Activated CD4-positive, alpha-beta T cell treated with anti-CD3 and anti-CD28 coated beads, Interleukin-2, amount 50 U/mL, for 1 hour (primary cell): ENCODE measurements around the gene PHF5A.
A peak's percentile ranks its signal among the peaks of the same experiment; 100 is the strongest.
"Not testable (repeated sequence)": the region's sequence is repeated elsewhere in the genome, so short reads cannot be mapped to it uniquely, and the experiment has no call there.

Experiments
- DNase-seq: peaks from one replicate; pipeline ENCODE4 v3.0.0-alpha.2; 2020

Gene PHF5A

GRCh38 chr22:41487037-41487935 is 18.8 kb upstream of the PHF5A start:
- no peak for DNase-seq

GRCh38 chr22:41485033-41485432 is 16.5 kb upstream of the PHF5A start:
- DNase-seq, result no peak

- DNase-seq, result no peak
Observed at GRCh38 chr22:41482319-41482935, 13.9 kb upstream of the PHF5A start.

DNA sequence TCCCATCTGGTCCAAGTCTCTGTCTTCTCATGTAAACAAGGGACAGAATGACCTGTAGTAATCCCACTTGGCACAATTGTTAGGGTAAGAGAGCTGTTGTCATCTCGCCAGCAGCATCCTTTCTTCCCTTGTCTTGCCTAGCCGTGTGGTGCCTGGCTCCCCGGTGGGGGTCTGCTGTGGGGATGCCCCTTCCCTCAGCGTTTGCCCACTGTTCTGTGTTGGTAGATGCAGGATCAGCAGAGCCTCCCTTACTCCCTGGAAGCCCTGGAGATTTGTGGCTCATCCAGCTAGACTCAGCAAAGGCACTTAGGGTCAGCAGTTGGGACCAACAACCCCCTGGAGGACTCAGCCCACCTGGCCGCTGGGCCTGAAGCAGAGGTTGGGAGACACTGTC is 13.4 kb upstream of the PHF5A start:
- no peak for DNase-seq

DNA sequence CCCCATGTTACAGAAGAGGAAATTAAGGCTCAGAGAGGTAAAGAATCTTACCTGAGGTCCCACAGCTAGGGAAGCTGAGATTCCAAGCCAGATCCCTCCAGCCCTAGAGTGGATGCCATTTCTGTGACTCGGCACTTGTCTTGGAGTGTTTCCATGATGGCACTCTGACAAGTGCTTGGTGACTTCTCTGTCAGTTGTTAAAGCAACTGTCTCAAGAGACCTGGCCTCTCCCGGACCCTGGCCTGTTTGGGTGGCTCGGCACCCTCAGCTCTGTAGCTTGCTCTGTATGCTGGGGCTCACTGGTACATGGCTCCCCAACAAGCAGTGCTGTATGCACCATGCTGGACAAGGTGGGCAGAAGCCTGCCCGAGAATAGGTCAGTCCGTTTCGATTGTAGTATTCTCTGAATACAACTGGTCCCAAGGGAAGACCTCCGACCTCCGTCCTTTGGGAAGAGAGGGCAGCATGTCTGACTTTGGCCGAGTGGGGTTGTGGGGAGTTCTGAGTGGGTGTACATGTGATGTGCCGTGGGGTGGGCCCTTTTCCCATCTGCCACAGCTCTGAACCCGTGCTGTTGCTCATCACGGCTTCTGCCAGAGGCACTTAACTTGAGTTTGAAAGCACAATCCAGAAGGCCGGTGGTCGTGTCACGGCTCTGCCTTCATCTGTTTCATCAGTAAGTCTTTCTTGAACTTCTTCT is 12.8 kb upstream of the PHF5A start:
- no peak for DNase-seq

GRCh38 chr22:41480397-41480735 is 11.9 kb upstream of the PHF5A start:
- no peak for DNase-seq

DNA sequence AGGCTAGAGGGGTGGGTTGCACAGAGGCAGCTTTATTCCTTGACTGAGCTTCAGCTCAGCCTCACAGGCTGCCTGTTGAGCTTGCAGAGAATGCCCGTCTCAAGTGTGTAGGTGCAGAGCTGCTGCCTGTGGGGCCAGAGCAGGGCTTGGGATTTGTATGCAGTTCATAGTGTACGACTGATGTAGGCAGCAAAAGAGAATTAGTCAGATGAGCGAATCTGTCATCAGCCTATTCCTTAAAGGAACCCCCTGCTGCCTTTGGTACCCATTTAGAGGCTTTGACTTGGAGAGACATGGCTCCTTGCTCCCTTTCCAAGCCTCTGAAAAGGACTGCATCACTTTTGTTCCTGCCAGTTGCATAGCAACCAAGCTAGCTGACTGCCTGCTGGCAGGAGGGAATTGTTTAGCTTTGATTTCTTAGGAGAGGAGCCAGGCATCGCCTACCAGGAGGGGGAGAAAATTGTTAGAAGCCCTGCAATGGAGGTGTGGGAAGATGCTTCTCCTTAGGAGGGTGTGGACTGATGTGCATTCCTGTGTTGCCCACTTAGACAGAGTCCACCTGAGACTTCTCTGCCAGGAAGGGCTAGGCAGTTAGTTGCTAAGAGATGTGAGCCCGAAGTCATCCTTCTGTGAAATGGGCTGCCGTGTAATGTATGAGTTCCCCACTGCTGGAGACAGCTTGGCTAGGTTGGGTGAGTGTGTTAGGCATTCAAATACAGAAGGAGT is 11.3 kb upstream of the PHF5A start:
- DNase-seq, result no peak

DNA sequence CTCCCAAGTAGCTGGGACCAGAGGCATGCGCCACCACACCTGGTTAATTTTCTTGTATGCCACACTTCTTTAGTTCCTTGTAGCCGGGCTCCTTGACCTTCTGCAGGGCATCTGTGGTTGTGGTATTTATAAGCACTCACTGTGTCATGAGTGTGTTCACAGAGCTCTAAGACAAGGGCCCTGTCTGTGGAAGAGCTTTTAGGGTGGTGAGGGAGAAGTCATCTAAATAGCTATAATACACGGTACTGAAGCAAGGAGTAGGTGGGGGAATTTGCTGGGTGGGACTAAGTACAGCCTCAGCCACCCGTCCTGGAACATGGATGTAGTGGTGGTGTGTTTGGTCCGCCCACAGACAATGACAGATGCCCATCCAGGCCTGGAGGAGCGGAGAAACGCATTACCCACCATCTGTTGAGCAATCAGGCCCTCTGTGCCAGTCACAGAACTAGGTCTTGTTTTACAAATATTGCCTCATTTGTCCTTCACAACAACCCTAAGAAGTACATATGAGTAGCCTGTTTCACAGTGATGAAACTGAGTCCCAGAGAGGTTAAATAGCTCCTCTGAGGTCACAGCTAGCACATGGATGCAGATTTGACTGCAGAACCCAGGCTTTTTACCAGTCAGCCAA is 10.5 kb upstream of the PHF5A start:
- no peak for DNase-seq

DNA sequence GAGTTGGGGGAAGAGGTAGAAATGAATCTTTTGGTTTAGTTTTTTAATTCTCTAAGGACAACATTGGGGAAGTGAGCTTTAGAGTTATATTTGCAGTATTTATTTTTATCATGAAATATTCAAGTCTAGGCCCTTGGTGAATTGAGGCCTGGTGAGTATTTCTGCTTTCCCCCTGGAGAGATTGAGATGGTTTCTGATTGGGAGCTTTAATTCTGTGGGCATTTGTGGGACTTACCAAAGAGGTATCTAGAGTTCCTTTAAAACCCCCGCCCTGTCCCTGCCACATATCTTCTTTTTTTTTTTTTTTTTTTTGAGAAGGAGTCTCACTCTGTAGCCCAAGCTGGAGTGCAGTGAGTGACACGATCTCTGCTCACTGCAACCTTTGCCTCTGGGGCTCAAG is 10.0 kb upstream of the PHF5A start:
- DNase-seq, result no peak

DNA sequence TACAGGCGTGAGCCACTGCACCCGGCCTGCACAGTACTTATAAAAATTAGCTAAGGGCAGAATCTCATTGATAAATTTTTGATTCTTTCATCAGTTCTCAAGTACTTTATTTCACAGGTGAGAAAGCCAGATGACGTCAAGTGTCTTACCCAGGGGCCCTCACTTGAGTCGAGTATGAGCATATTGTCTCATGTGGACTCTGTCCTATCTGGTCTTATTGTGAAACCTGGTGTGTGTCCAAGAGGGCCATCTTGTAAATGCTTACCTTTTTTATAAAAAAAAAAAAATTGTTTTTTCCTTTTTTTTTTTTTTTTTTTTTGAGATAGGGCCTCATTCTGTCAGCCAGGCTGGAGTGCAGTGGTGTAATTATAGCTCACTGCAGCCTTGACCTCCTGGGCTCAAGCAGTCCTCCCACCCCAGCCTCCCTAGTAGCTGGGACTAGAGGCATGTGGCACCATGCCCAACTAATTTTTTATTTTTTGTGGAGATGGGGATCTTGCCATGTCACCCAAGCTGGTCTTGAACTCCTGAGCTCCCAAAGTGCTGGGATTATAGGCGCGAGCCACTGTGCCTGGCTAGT is 6.5 kb upstream of the PHF5A start:
- DNase-seq, result no peak

- no peak for DNase-seq
Observed at GRCh38 chr22:41471568-41471967, 3.1 kb upstream of the PHF5A start.

GRCh38 chr22:41470886-41471285 is 2.4 kb upstream of the PHF5A start:
- no peak for DNase-seq

DNA sequence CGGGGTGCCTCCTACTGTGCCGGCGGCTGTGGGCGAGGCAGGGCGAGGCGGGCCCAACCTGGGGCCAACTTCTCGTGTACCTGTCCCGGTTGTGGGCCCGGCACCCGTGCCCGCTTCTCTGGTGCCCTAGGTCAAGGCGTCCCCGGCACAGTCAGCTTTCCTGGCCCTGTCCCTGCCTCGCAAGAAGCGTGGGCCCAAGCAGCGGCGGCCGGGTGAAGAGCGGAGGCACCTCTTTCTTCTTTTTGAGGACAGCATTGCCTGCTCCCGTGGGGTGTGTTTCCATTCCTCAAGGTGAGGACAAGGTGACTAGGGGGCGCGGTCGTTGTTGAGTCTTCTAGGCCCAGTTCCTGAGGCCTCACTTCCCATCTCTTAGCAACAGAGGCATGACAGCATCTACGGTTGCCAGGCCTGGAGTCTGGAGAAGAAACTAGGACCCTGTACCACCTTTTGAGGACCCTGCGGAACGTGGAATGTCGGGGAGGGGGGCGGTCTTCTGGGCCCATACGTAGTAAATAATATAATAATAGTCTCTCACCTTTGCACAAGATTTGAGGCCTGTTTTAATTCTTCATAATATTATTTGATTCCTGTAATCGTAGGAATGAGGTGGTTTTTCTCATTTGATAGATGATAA is 843 bp upstream of the PHF5A start:
- no peak for DNase-seq

DNA sequence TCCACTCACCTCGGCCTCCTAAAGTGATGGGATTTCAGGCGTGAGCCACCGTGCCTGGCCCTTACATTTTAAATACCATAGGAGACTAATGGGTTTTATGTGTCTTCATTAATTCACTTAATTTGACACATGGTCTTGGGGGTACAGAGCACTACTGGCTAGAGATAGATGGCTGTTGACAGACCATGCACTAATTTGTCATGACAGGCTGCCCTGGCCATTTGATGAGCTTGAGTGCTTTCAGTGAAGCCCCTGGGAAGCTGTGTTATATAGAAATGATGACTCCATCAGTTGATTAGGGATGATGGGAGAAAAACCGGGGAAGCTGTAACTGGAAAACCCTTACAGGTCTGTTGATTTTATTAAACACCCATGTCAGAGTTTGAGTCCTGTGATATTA is 6.6 kb downstream of the PHF5A start:
- DNase-seq, result no peak

GRCh38 chr22:41460071-41460470 is 8.4 kb downstream of the PHF5A start:
- DNase-seq, result not testable (repeated sequence)

- no peak for DNase-seq
Observed at GRCh38 chr22:41459431-41459830, 9.1 kb downstream of the PHF5A start.

- no peak for DNase-seq
Observed at GRCh38 chr22:41458161-41458728, 10.2 kb downstream of the PHF5A start.

DNA sequence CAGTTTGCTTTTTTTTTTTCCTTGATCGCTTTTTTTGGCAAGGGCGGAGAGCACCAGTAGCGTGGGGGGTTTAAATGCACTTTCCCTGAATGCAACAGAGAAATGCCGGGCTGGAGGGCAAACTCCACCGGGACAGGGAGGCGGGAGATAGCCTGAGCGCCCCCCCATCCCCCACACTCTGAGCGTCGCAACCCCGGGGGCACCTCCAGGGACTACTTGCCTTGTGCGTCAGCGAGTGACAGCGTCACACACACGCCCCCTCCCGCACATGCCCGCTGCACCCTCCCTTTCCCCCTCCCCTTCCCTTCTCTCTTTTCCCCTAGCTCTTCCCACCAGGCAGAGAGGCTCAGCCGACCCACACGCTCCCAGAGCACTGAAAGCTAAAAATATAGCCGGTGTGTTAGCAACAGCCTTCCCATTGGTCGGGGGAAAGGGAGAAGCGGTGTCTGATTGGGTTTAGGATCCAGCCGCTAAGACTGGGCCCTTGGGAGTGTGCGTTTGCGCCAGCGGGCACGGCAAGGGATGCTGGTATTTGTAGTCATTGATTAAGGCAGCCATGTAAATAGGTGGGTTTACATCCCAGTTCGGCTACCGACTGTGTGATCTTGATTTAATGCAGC is 20.2 kb downstream of the PHF5A start:
- peak; percentile 84 for DNase-seq

DNA sequence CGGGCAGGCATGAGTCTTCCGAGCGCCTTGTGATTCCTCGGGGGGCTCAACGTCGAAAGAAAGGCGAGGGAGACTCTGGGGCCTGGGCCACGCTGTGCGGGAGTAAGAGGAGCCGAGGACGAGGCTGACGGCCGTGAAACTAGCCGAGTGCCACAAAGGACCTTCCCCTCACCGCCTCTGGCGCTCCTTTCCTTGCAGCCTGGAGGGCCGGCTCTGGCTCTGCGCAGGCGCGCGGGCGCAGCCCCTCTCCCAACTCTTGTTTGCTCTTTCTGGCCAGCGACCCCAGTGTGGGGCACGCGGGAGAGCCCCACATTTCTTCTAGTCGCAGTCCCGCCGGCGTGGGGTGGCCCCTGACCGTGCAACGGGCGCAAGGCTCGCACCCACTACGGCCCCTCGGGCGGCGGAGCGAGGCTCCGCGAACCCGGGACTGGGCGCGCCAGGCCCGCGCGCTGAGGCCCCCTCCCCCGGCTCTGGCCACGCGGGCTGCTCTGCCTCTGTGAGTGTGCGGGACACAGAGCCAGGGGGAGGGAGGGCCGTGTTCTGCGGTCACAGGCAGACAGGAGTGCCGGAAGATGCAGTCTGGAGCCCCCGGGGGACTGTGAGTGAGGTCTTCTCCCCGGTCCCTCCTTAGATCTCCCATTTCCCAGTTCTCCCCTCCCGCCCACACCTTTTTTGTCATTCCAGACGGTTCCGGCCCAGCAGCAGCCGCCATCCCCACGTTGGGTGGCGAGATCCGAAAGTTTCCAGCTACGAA is 20.9 kb downstream of the PHF5A start:
- DNase-seq, result peak; percentile 42
